Thymus (tissue), 11 donors: ENCODE results near the gene ESR2. TPM values are rescaled to one million over a fixed set of nuclear protein-coding genes. Genes with fewer than 3 reads are reported as not detected.

Source experiments
- DNase-seq, 9 donors: peaks; one replicate each; pipeline ENCODE4 v3.0.0-alpha.2; 2013; ENCODE audit warnings: low spot score in 9 of 9, low read depth in 6 of 9, missing footprints in 1 of 9
- H3K27ac ChIP-seq, 2 donors: one replicate each; pipeline ENCODE4 v1.5.1; 2013; ENCODE audit warnings: control low read depth in 1 of 2, low read depth in 1 of 2, low read length in 1 of 2, mild to moderate bottlenecking in 1 of 2, moderate library complexity in 1 of 2
- H3K27me3 ChIP-seq, 2 donors: one replicate each; pipeline ENCODE4 v1.5.1; 2013; ENCODE audit warnings: low read length in 1 of 2; ENCODE audit not compliant: control insufficient read depth in 2 of 2, insufficient read depth in 1 of 2
- H3K36me3 ChIP-seq, 2 donors: one replicate each; pipeline ENCODE4 v1.5.1; 2013; ENCODE audit warnings: low read length in 1 of 2, mild to moderate bottlenecking in 1 of 2, moderate library complexity in 1 of 2; ENCODE audit not compliant: control insufficient read depth in 2 of 2, insufficient read depth in 2 of 2
- H3K4me1 ChIP-seq, 2 donors: one replicate each; pipeline ENCODE4 v1.5.1; 2013; ENCODE audit warnings: low read length in 2 of 2; ENCODE audit not compliant: control insufficient read depth in 2 of 2, insufficient read depth in 2 of 2
- H3K4me3 ChIP-seq, 2 donors: one replicate each; pipeline ENCODE4 v1.5.1; 2013; ENCODE audit warnings: low read length in 2 of 2, control low read depth in 1 of 2, mild to moderate bottlenecking in 1 of 2
- H3K9me3 ChIP-seq, 2 donors: one replicate each; pipeline ENCODE4 v1.5.1; 2013; ENCODE audit warnings: low read length in 1 of 2, mild to moderate bottlenecking in 1 of 2; ENCODE audit not compliant: control insufficient read depth in 2 of 2, insufficient read depth in 1 of 2
- WGBS: extraction: QIAGEN DNeasy Blood & Tissue Kit; methylation state at CpG from one replicate; pipeline ENCODE4 v1.1.7; 2013; 5-methylcytosine and 5-hydroxymethylcytosine counted together
- polyA plus RNA-seq: library from polyadenylated mRNA; stranded (reverse); fragments of 200-250 nt; gene quantifications from one replicate; pipeline ENCODE4 v1.2.3, GENCODE V29; 2013
- total RNA-seq: library from RNA; stranded (reverse); fragments of 120-200 nt; gene quantifications from one replicate; pipeline ENCODE4 v1.2.4, GENCODE V29; 2013
- donor health status: healthy.

The ESR2 gene
- total and polyA plus RNA-seq, 2 donors, result 0.52 to 2.3 TPM

DNA sequence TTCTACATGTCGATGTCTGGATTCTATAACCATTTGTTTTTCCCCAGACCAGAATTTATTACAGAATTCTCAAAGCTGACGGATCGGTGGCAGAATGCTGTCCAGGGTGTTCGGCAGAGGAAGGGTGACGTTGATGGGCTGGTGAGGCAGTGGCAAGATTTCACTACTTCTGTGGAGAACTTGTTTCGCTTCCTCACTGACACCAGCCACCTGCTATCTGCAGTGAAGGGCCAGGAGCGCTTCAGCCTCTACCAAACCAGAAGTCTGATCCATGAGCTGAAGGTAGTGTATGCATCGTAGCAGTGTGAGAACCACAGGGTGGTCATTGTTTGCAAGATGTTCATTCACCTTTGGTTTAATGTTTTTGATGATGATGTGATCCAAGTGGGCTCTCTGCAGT is 124.0 kb downstream of the ESR2 start:
- Histone ChIP-seq H3K4me1 (no peaks in the 10 kb centered on the region), H3K27ac (no peak overlapping the region), H3K36me3 (peaks cover 17 to 37% of the 10 kb centered on the region in 2 donors), H3K4me3 (no peak overlapping the region), H3K27me3 (no peaks in the 10 kb centered on the region), H3K9me3 (no peaks in the 10 kb centered on the region)
- over 99% methylated on average over 8 of the region's 8 CpGs for WGBS
- DNase-seq, result no peak

DNA sequence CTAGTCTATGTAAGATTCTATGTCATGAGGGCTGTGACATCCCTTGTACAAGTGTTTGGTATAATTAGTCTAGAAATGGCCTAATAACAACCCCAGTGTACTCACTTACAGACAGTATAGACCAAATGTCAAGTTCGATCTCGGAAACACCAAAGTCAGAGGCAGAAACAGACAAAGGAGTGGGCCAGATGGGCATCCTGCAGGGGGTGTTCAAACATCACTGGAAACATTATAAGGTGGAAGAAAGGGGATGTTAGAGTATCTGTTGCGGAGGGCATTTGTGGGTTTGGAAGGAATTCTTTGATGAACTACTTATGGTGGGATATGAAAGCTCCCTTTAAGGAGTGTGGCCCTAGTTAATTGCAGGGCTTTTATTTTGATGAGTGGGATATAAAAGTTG is 134.6 kb downstream of the ESR2 start:
- 95% methylated on average over 3 of the region's 3 CpGs for WGBS
- H3K27me3 ChIP-seq, result no peaks in the 10 kb centered on the region
- H3K4me1 ChIP-seq, result no peaks in the 10 kb centered on the region
- H3K4me3 ChIP-seq, result no peak overlapping the region
- H3K27ac ChIP-seq, result no peak overlapping the region
- peaks cover 8 to 17% of the 10 kb centered on the region in 2 donors for H3K36me3 ChIP-seq
- peak in 5 of 9 donors; percentile 5 to 29 (median 11) for DNase-seq
- H3K9me3 ChIP-seq, result peaks cover 0 to 3% of the 10 kb centered on the region in 2 donors

DNA sequence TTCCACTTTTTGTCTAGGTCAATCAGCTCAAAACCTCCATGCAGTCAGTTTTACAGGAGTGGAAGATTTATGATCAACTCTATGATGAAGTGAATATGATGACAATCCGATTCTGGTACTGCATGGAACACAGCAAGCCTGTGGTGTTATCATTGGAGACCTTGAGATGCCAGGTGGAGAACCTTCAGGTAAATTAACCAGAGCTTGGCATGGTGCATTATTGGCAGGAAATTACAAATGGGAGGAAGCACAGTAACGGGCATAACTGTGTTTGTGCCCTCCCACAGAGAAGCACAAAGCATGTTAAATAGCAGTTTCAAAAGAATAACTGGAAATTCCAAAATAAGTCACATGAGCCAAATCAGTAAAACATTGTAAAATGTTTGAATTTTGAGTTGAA is 135.6 kb downstream of the ESR2 start:
- no peaks in the 10 kb centered on the region for H3K27me3 ChIP-seq
- no peak for DNase-seq
- H3K27ac ChIP-seq, result no peak overlapping the region
- no peaks in the 10 kb centered on the region for H3K4me1 ChIP-seq
- peaks cover 8 to 17% of the 10 kb centered on the region in 2 donors for H3K36me3 ChIP-seq
- H3K9me3 ChIP-seq, result peaks cover 0 to 3% of the 10 kb centered on the region in 2 donors
- no peak overlapping the region for H3K4me3 ChIP-seq
- 97% methylated on average over 2 of the region's 2 CpGs for WGBS

DNA sequence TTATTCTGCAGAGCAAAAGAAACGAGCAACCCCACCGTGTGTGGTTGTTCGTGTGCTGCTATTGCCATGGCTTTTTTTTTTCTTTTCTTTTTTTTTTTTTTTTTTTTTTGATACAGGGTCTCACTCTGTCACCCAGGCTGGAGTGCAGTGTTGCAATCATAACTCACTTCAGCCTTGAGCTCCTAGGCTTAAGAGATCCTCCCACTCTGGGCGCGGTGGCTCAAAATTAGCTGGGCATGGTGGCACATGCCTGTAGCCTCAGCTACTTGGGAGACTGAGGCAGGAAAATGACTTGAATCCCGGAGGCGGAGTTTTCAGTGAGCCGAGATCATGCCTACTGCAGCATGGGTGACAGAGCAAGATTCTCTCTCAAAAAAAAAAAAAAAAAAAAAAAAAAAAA is 144.2 kb downstream of the ESR2 start:
- no peaks in the 10 kb centered on the region for H3K9me3 ChIP-seq
- no peaks in the 10 kb centered on the region for H3K4me1 ChIP-seq
- 94% methylated on average over 8 of the region's 8 CpGs for WGBS
- no peaks in the 10 kb centered on the region for H3K27me3 ChIP-seq
- H3K36me3 ChIP-seq, result peaks cover 5 to 27% of the 10 kb centered on the region in 2 donors
- DNase-seq, result no peak
- no peak overlapping the region for H3K27ac ChIP-seq
- no peak overlapping the region for H3K4me3 ChIP-seq

DNA sequence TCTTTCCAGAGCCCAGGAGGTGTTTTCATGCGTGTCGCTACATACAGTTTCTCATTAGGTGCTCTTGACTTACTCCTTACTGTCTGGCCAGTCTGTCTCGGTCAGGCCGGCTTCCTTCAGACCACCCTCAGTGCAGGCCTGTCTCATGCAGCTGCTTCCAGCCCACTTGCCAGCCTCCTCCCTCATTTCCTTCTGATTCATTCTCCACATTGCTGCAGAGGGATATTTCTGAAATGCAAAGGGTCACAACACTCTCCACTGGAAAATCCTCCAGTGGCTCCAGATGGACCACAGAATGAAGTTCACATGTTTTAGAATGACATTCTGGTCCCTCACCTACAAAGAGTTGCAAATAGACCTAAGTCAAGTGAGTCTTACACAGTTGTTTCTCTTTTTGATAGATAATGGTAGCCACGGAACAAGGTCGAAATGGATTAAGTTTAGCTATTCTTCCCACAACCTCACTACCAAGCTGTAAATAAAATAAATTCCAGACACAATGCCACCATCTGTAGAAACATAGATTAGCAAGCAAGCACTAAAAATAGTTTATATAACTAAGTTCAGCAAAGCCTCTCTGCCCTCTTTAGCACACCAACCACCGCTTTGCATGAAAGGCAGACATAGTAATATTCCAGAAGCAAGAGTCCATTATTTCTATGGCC is 146.9 kb downstream of the ESR2 start:
- WGBS, result 95% methylated on average over 7 of the region's 7 CpGs
- Histone ChIP-seq H3K27me3 (no peaks in the 10 kb centered on the region), H3K36me3 (peaks cover 12 to 34% of the 10 kb centered on the region in 2 donors), H3K27ac (no peak overlapping the region), H3K4me1 (no peaks in the 10 kb centered on the region), H3K4me3 (no peak overlapping the region), H3K9me3 (no peaks in the 10 kb centered on the region)
- DNase-seq, result no peak

DNA sequence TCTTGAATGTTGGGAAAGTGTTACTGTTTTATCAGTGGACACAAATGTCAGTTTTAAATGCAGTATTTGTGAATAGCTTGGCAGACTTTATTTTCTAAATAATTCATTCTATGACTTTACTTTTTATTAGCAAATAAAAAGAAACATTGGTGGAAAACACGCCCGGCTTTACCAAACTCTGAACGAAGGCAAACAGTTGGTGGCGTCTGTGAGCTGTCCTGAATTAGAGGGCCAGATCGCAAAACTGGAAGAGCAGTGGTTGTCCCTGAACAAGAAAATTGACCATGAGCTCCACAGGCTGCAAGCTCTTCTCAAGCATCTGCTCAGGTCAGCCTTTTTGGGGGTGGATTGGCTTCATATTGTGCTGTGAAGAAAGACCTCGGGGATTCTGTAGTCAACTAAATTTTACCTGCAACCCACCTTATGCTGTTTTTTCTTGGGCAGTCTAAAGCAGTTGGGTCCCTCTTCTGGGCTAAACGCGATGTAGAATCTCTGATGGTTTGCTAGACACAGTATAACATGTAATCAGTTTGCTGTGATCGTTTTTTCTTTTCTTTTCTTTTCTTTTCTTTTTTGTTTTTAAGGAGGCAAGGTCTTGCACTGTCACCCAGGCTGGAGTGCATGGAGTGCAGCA is 156.4 kb downstream of the ESR2 start:
- no peak overlapping the region for H3K4me3 ChIP-seq
- no peaks in the 10 kb centered on the region for H3K27me3 ChIP-seq
- H3K36me3 ChIP-seq, result peaks cover 12 to 39% of the 10 kb centered on the region in 2 donors
- no peaks in the 10 kb centered on the region for H3K9me3 ChIP-seq
- DNase-seq, result no peak
- H3K27ac ChIP-seq, result no peak overlapping the region
- WGBS, result 96% methylated on average over 9 of the region's 9 CpGs
- no peaks in the 10 kb centered on the region for H3K4me1 ChIP-seq

DNA sequence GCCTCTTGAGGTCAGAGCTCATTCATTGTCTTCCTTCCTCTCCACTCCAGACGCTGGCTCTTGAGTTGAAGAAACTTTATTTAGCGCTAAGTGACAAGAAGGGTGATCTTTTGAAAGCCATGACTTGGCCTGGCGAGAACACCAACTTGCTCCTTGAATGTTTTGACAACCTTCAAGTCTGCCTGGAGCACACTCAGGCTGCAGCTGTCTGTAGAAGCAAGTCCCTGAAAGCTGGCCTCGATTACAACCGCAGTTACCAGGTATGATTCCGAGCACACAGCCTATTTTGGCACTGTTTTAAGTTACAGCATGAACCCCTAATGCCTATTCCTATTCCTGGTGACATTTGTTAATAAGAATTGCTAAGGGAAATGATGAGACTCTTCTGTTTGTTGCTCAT is 167.6 kb downstream of the ESR2 start:
- Histone ChIP-seq H3K27me3 (no peaks in the 10 kb centered on the region), H3K27ac (no peak overlapping the region), H3K4me3 (no peak overlapping the region), H3K4me1 (no peaks in the 10 kb centered on the region), H3K9me3 (no peaks in the 10 kb centered on the region), H3K36me3 (peaks cover 9 to 42% of the 10 kb centered on the region in 2 donors)
- WGBS, result 96% methylated on average over 6 of the region's 6 CpGs
- no peak for DNase-seq

DNA sequence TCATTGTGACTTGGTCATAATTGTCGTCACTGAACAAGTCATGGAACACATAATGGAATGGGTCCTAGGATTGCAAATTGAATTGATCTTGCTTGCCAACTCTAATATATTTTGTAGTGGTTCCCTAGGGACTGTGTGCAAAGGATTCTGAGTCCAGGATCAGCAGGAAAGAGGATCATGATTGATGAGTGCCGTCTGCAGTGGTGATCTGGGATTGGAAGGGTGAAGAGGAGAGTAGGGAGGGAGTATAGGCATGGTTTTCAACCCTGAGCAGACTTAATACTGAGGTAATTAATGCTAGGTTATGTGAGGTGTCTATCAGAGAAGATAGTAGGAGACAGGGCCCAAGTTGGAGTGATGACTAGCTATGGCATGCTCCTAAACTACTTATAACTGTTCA is 168.9 kb downstream of the ESR2 start:
- H3K27me3 ChIP-seq, result no peaks in the 10 kb centered on the region
- H3K27ac ChIP-seq, result no peak overlapping the region
- WGBS, result over 99% methylated on average over 2 of the region's 2 CpGs
- peaks cover 9 to 46% of the 10 kb centered on the region in 2 donors for H3K36me3 ChIP-seq
- DNase-seq, result no peak
- H3K9me3 ChIP-seq, result no peaks in the 10 kb centered on the region
- no peaks in the 10 kb centered on the region for H3K4me1 ChIP-seq
- H3K4me3 ChIP-seq, result no peak overlapping the region

DNA sequence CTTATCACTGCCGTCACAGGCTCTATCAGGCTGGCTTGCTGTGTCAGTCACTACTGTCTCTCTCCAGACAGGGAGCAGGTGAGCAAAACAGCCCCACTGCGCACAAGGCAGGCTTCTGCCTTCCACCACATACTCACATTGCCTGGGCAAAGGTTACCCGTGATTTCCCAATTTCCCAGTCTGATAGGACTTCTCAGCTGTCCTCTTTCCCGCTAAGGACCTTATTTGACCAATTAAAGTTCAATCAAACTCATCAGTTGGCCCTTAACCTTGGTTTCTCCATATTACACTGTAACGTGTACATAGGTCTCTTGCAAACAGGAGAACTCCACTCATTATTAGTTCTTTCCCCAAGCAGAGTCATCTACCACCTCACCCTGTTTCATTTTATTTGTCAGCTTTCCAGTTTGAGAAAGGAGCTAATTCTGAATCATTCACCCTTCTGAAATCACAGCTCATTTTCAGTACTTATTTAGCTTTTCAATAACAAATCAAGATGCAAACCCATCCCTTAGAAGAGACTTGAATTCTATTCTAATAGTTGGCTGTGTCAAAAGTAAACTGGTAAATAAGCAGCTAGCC is 170.8 kb downstream of the ESR2 start:
- Histone ChIP-seq H3K36me3 (peaks cover 4 to 30% of the 10 kb centered on the region in 2 donors), H3K4me3 (no peak overlapping the region), H3K9me3 (no peaks in the 10 kb centered on the region), H3K4me1 (no peaks in the 10 kb centered on the region), H3K27ac (no peak overlapping the region), H3K27me3 (no peaks in the 10 kb centered on the region)
- 98% methylated on average over 5 of the region's 5 CpGs for WGBS
- no peak for DNase-seq
